ENCODE data around the gene RABAC1. TPM values are rescaled to one million over a fixed set of nuclear protein-coding genes. Genes with fewer than 3 reads are reported as not detected.
A peak's percentile ranks its signal among the peaks of the same experiment; 100 is the strongest.

Gene RABAC1
- total RNA-seq, 1 donor from 2014 or later: 146 TPM

DNA sequence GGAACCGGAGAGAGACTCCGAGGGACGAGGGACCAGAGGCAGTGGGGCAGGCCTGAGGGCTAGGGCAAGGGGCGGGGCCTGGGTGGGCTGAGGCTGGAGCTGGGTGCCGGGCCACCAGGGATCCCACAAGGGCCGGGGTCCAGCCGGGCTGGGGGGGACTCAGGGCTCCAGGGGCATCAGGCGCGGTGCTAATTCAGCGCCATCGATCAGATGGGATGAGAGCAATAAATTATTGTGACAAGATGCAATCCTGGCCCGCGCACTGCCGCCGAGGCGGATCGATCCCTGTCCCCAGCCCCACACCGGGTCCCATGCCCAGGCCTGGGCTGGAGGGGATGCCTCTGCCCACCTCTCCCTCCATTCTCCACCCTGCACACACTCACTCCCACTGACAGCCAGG is 36.5 kb downstream of the RABAC1 start:
- H3K36me3 Mint-ChIP-seq (ENCODE audit: low read depth, unreplicated experiment): peaks cover 9% of the 10 kb centered on the region
- peaks cover 12% of the 10 kb centered on the region for H3K27me3 Mint-ChIP-seq (ENCODE audit: unreplicated experiment)
- TF ChIP-seq, protein P1, sequence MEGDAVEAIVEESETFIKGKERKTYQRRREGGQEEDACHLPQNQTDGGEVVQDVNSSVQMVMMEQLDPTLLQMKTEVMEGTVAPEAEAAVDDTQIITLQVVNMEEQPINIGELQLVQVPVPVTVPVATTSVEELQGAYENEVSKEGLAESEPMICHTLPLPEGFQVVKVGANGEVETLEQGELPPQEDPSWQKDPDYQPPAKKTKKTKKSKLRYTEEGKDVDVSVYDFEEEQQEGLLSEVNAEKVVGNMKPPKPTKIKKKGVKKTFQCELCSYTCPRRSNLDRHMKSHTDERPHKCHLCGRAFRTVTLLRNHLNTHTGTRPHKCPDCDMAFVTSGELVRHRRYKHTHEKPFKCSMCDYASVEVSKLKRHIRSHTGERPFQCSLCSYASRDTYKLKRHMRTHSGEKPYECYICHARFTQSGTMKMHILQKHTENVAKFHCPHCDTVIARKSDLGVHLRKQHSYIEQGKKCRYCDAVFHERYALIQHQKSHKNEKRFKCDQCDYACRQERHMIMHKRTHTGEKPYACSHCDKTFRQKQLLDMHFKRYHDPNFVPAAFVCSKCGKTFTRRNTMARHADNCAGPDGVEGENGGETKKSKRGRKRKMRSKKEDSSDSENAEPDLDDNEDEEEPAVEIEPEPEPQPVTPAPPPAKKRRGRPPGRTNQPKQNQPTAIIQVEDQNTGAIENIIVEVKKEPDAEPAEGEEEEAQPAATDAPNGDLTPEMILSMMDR (IDR thresholded peaks at IDR 0.05; ENCODE audit: unreplicated experiment): no peak
- H3K4me3 Mint-ChIP-seq (ENCODE audit: unreplicated experiment): no peak overlapping the region
- peak overlapping the region; percentile 50 for H3K27ac Mint-ChIP-seq (ENCODE audit: unreplicated experiment)
- H3K4me1 Mint-ChIP-seq (ENCODE audit: unreplicated experiment): peaks cover 12% of the 10 kb centered on the region
- H3K9me3 Mint-ChIP-seq (ENCODE audit: unreplicated experiment): no peaks in the 10 kb centered on the region
- DNase-seq (ENCODE audit: low spot score): no peak

DNA sequence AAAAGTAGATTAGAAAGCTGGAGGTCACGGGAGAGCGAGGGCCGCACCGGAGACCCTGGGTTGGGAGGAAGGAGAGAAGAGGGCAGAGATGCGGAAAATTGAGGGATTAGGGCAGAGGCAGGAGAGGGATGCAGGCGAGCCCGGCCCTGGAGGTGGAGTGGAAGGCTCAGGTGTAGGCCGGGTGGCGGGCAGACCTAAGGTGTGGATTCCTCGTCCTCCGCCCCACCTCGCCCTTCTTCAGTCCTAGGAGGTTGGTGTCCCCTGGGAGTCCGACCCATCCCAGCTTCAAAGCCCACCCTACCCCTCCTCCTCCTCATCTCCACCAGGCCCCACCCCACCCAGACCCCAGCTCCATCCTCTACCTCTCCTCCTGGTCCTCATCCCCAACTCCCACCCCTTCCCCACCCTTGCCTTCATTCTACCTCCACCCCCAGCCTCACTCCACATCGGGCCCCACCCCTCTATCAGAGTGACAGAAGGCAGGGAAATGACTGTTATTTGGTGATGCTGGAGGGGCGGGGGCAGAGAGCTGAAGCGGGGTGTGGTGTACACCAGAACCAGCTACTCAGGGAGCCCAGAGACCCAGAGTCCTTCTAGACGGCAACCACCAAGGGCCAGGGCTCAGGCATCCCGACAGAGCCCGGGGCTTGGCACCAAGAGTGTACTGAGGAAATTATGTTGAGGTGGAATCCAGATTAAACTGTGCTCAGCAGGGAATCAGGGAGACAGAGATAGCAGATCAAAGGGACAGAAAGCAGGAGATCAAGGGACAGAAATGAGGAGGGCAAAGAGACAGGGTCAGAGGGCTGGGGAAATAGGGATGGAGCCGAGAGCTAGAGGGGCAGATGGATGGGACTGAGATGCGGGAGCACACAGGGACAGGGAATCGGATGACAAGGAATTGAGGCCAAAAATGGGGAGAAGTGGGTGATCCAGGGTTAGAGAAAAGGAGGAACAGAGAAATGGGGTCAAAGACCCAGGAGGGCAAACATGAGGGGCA is 37.2 kb downstream of the RABAC1 start:
- Mint-ChIP-seq H3K27ac (ENCODE audit: unreplicated experiment) (peak overlapping the region; percentile 50), H3K4me3 (ENCODE audit: unreplicated experiment) (peak overlapping the region; percentile 26), H3K9me3 (ENCODE audit: unreplicated experiment) (no peaks in the 10 kb centered on the region), H3K36me3 (ENCODE audit: low read depth, unreplicated experiment) (peaks cover 9% of the 10 kb centered on the region), H3K4me1 (ENCODE audit: unreplicated experiment) (peaks cover 12% of the 10 kb centered on the region), H3K27me3 (ENCODE audit: unreplicated experiment) (peaks cover 12% of the 10 kb centered on the region)
- DNase-seq (ENCODE audit: low spot score): no peak
- TF ChIP-seq, protein P1 (IDR thresholded peaks at IDR 0.05; ENCODE audit: unreplicated experiment): no peak

GRCh38 chr19:41920882-41921576 is 38.1 kb downstream of the RABAC1 start:
- peaks cover 9% of the 10 kb centered on the region for H3K36me3 Mint-ChIP-seq (ENCODE audit: low read depth, unreplicated experiment)
- H3K4me3 Mint-ChIP-seq (ENCODE audit: unreplicated experiment): no peak overlapping the region
- H3K4me1 Mint-ChIP-seq (ENCODE audit: unreplicated experiment): peaks cover 12% of the 10 kb centered on the region

DNA sequence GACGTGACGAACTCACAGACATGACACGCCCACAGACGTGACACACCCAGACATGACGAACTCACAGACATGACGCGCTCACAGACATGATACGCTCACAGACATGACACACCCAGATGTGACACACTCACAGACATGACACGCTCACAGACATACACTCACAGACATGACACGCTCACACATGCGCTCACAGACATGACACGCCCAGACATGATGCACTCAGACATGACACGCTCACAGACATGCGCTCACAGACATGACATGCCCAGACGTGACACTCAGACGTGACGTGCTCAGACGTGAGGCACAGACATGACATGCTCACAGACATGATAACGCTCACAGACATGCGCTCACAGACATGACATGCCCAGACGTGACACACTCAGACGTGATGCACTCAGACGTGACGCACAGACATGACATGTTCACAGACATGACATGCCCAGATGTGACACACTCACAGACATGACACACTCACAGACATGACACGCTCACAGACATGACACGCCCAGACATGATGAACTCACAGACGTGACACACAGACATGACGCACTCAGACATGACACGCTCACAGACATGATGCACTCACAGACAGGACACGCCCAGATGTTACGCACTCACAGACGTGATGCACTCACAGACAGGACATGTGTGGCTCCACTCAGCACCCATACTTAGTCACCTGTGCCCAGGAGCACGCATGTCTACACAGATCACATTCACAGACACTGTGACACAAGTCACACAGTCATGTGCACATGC is 39.0 kb downstream of the RABAC1 start:
- DNase-seq (ENCODE audit: low spot score): no peak
- Mint-ChIP-seq H3K4me3 (ENCODE audit: unreplicated experiment) (no peak overlapping the region), H3K9me3 (ENCODE audit: unreplicated experiment) (no peaks in the 10 kb centered on the region), H3K27ac (ENCODE audit: unreplicated experiment) (no peak overlapping the region), H3K36me3 (ENCODE audit: low read depth, unreplicated experiment) (peaks cover 9% of the 10 kb centered on the region), H3K27me3 (ENCODE audit: unreplicated experiment) (peaks cover 12% of the 10 kb centered on the region), H3K4me1 (ENCODE audit: unreplicated experiment) (peaks cover 12% of the 10 kb centered on the region)
- TF ChIP-seq, protein P1 (IDR thresholded peaks at IDR 0.05; ENCODE audit: unreplicated experiment): no peak

More at GRCh38 chr19:41920882-41921576, 38.1 kb downstream of the RABAC1 start:
- no peaks in the 10 kb centered on the region for H3K9me3 Mint-ChIP-seq (ENCODE audit: unreplicated experiment)
- peaks cover 12% of the 10 kb centered on the region for H3K27me3 Mint-ChIP-seq (ENCODE audit: unreplicated experiment)
- no peak for DNase-seq (ENCODE audit: low spot score)
- TF ChIP-seq, protein P1 (IDR thresholded peaks at IDR 0.05; ENCODE audit: unreplicated experiment): no peak
- no peak overlapping the region for H3K27ac Mint-ChIP-seq (ENCODE audit: unreplicated experiment)

Data from endothelial cell (in vitro differentiated cells).